ENCODE data around the gene RASAL3.

The RASAL3 gene

DNA sequence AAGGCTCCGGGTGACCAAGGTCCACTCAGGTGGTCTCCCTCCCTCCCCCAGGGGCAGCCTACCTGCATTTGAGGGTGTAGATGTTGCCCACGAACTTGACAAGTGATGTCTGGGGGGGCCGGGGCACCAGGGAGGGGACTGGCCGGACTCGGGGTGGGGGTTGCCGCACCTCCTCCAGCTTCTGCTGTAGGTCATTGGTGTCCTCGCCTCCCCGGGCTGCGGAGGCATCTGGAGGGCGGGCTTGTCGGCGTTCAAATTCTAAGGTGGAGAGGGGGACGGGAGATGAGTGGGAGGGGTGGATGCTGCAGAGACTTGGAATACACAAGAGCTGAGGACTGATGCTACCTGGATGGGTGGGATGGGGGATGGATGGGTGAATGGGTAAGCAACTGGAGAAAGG is 40.2 kb downstream of the RASAL3 start:
- H3K27ac ChIP-seq (ENCODE audit: extremely low read depth, low read depth, low read length), result no peak overlapping the region
- TF ChIP-seq ZNF658 (tag by site-specific recombination; IDR thresholded peaks at IDR 0.05), result no peak
- no peak for TF ChIP-seq HOXD13 (CRISPR knock-in tag; IDR thresholded peaks at IDR 0.05; ENCODE audit: borderline replicate concordance)
- no peak for TF ChIP-seq ZNF610 (tag by site-specific recombination; IDR thresholded peaks at IDR 0.05; ENCODE audit: borderline replicate concordance)
- TF ChIP-seq ZNF548 (tag by site-specific recombination; IDR thresholded peaks at IDR 0.05), result no peak
- H3K9me3 ChIP-seq (ENCODE audit: control insufficient read depth, insufficient read depth, low read depth, low read length), result no peaks in the 10 kb centered on the region
- peaks cover 11 to 68% of the 10 kb centered on the region in 2 experiments for H3K36me3 ChIP-seq (ENCODE audit: control insufficient read depth in 2 of 2, insufficient read depth in 1 of 2, low read length in 2 of 2)
- H3K4me1 ChIP-seq (ENCODE audit: control insufficient read depth, insufficient read depth, low read length), result peaks cover 3% of the 10 kb centered on the region; the same call in 1 of the 2 replicates
- ChIA-PET CTCF (interaction anchor here (0.6 kb wide), 1 partner anchor 40 kb away, joined by 3 read pairs; the partner anchor contains the start of gene RASAL3), POLR2A (no interaction called here)
- no peak overlapping the region for H3K4me3 ChIP-seq (ENCODE audit: low read depth, low read length)

GRCh38 chr19:15423130-15423529 is 41.2 kb downstream of the RASAL3 start:
- POLR2A ChIA-PET, result no interaction called here

GRCh38 chr19:15422296-15423075 is 41.9 kb downstream of the RASAL3 start:
- Histone ChIP-seq H3K9me3 (ENCODE audit: control insufficient read depth, insufficient read depth, low read depth, low read length) (no peaks in the 10 kb centered on the region), H3K4me1 (ENCODE audit: control insufficient read depth, insufficient read depth, low read length) (peaks cover 4% of the 10 kb centered on the region), H3K27ac (ENCODE audit: extremely low read depth, low read depth, low read length) (no peak overlapping the region), H3K36me3 (ENCODE audit: control insufficient read depth in 2 of 2, insufficient read depth in 1 of 2, low read length in 2 of 2) (peaks cover 11 to 56% of the 10 kb centered on the region in 2 experiments), H3K4me3 (ENCODE audit: low read depth, low read length) (no peak overlapping the region)
- CTCF ChIA-PET, result no interaction called here
- TF ChIP-seq, protein P1, sequence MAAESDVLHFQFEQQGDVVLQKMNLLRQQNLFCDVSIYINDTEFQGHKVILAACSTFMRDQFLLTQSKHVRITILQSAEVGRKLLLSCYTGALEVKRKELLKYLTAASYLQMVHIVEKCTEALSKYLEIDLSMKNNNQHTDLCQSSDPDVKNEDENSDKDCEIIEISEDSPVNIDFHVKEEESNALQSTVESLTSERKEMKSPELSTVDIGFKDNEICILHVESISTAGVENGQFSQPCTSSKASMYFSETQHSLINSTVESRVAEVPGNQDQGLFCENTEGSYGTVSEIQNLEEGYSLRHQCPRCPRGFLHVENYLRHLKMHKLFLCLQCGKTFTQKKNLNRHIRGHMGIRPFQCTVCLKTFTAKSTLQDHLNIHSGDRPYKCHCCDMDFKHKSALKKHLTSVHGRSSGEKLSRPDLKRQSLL (tag by site-specific recombination; IDR thresholded peaks at IDR 0.05), result no peak
- TF ChIP-seq ZNF133 (tag by site-specific recombination; IDR thresholded peaks at IDR 0.05), result no peak
- no peak for TF ChIP-seq ZNF549 (tag by site-specific recombination; IDR thresholded peaks at IDR 0.05)
- peak; percentile 85 for TF ChIP-seq GLIS1 (tag by site-specific recombination; IDR thresholded peaks at IDR 0.05)
- no peak for TF ChIP-seq PRDM4 (tag by site-specific recombination; IDR thresholded peaks at IDR 0.05)
- TF ChIP-seq ZSCAN30 (tag by site-specific recombination; IDR thresholded peaks at IDR 0.05), result no peak
- peak; percentile 30; the same call in 1 of the 2 replicates for TF ChIP-seq ZIC2 (tag by site-specific recombination; IDR thresholded peaks at IDR 0.05)
- TF ChIP-seq ZNF239 (tag by site-specific recombination; IDR thresholded peaks at IDR 0.05), result no peak
- TF ChIP-seq PRDM1 (tag by site-specific recombination; IDR thresholded peaks at IDR 0.05), result peak; percentile 7; the same call in 1 of the 2 replicates
- no peak for TF ChIP-seq ZNF658 (tag by site-specific recombination; IDR thresholded peaks at IDR 0.05)
- no peak for TF ChIP-seq ZNF571 (tag by site-specific recombination; IDR thresholded peaks at IDR 0.05)
- POLR2A ChIA-PET, result no interaction called here

More at GRCh38 chr19:15423130-15423529, 41.2 kb downstream of the RASAL3 start:
- TF ChIP-seq GLIS1 (tag by site-specific recombination; IDR thresholded peaks at IDR 0.05) (no peak), ZNF292 (tag by site-specific recombination; IDR thresholded peaks at IDR 0.05; ENCODE audit: borderline replicate concordance, low read depth) (no peak), SCRT1 (tag by site-specific recombination; IDR thresholded peaks at IDR 0.05; ENCODE audit: borderline replicate concordance) (no peak), ZNF624 (tag by site-specific recombination; IDR thresholded peaks at IDR 0.05) (no peak), HOXA7 (CRISPR knock-in tag; IDR thresholded peaks at IDR 0.05; ENCODE audit: borderline replicate concordance) (no peak), ZBTB10 (tag by site-specific recombination; IDR thresholded peaks at IDR 0.05) (no peak)
- Histone ChIP-seq H3K4me3 (ENCODE audit: low read depth, low read length) (no peak overlapping the region), H3K36me3 (ENCODE audit: control insufficient read depth in 2 of 2, insufficient read depth in 1 of 2, low read length in 2 of 2) (peaks cover 11 to 59% of the 10 kb centered on the region in 2 experiments), H3K4me1 (ENCODE audit: control insufficient read depth, insufficient read depth, low read length) (peaks cover 3% of the 10 kb centered on the region; the same call in 1 of the 2 replicates), H3K27ac (ENCODE audit: extremely low read depth, low read depth, low read length) (no peak overlapping the region), H3K9me3 (ENCODE audit: control insufficient read depth, insufficient read depth, low read depth, low read length) (no peaks in the 10 kb centered on the region)
- CTCF ChIA-PET, result no interaction called here
